Subcutaneous abdominal adipose tissue (tissue), 5 donors: ENCODE results near the gene SERTAD3.
A peak's percentile ranks its signal among the peaks of the same experiment; 100 is the strongest.
"Not testable (repeated sequence)": the region's sequence is repeated elsewhere in the genome, so short reads cannot be mapped to it uniquely, and the experiment has no call there.

Experiments used
- H3K27ac ChIP-seq: one replicate; pipeline ENCODE4 v1.7.0; 2013; ENCODE audit warnings: low read depth, mild to moderate bottlenecking, inconsistent platforms, low read length, moderate library complexity
- H3K27me3 ChIP-seq, 5 donors: one replicate each; pipeline ENCODE4 v1.7.0; 2013; ENCODE audit warnings: low read length in 5 of 5, inconsistent platforms in 1 of 5; ENCODE audit not compliant: control insufficient read depth in 5 of 5, insufficient read depth in 4 of 5
- H3K36me3 ChIP-seq, 5 donors: one replicate each; pipeline ENCODE4 v1.7.0; 2013; ENCODE audit warnings: low read length in 5 of 5; ENCODE audit not compliant: control insufficient read depth in 5 of 5, insufficient read depth in 5 of 5
- H3K4me1 ChIP-seq, 5 donors: one replicate each; pipeline ENCODE4 v1.7.0; 2013; ENCODE audit warnings: low read length in 5 of 5, mild to moderate bottlenecking in 3 of 5, moderate library complexity in 1 of 5; ENCODE audit not compliant: control insufficient read depth in 5 of 5, insufficient read depth in 5 of 5
- H3K4me3 ChIP-seq, 5 donors: one replicate each; pipeline ENCODE4 v1.7.0; 2013; ENCODE audit warnings: low read length in 5 of 5, low read depth in 1 of 5
- H3K9ac ChIP-seq, 5 donors: one replicate each; pipeline ENCODE4 v1.7.0; 2013; ENCODE audit warnings: low read length in 5 of 5, mild to moderate bottlenecking in 4 of 5, moderate library complexity in 3 of 5
- H3K9me3 ChIP-seq, 5 donors: one replicate each; pipeline ENCODE4 v1.7.0; 2013; ENCODE audit warnings: low read length in 5 of 5; ENCODE audit not compliant: control insufficient read depth in 5 of 5
- donor health status: healthy.
- donor health status: healthy.
- donor health status: healthy.
- donor health status: healthy.
- donor health status: healthy.

Gene SERTAD3

DNA sequence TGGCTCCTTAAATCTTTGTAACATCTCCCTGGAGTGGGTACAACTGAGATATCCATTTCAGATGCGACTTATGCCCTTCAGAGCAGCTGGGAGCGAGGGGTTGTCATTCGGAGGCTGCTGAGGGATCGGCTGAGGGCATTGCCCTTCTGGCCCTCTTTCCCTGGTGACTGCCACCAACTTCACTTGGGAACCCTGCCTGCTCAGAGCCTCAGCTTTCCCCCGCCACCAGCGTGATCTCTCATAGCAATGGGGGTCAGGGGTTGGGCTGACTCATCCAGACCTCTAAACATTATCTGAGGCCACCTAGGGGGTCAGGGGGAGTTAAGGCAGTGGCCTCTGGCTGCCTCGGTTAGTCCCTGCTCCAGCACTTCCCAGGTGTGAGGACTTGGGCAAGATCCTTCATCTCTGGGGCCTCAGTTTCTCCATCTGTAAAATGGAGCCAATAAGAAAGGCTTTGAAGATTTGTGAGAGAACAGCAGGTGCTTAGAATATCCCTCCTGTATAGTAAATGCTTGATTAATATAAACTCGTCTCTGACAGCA lies 32.1 kb downstream of the SERTAD3 start:
- H3K27me3 ChIP-seq: peaks cover 0 to 3% (median 0%) of the 10 kb centered on the region in 5 donors
- no peak overlapping the region for H3K27ac ChIP-seq
- peaks cover 2 to 47% (median 28%) of the 10 kb centered on the region in 5 donors for H3K4me1 ChIP-seq
- H3K9ac ChIP-seq: peak overlapping the region in 1 of 5 donors; percentile 43
- no peak overlapping the region for H3K4me3 ChIP-seq
- H3K9me3 ChIP-seq: no peaks in the 10 kb centered on the region
- H3K36me3 ChIP-seq: no peaks in the 10 kb centered on the region

DNA sequence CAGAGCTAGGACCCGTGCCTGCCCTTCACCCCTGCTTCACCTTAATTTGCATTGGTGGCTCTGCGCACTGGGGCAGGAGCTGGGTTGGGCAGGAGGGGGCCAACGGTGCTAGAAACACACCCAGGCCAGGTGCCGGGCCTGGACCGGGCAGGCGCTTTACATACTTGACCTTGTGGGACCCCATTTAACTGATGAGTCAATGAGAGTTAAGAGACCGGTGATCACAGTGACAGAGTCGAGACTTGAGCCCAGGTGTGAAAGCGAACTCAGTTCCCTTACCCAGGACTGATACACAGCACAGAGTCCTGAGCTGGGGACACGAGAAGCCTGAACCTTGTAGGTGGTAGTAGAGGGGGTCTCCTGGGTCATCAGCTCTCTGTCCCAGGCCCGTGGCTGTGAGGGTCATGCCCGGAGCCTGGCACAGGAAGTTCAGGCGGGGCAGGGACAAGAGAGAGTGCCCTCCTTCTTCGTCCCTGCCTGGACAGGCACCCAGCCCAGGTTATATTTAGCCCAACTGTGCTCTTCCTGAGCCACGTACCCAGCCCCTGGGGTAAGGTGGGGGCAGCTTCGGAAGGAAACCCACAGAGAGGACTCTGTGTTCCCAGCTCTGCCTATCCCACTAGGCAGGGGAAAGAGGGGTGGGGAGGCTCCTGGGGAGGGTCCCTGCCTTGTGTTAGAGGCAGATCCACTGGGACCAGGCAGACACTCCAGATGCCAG lies 32.9 kb downstream of the SERTAD3 start:
- Histone ChIP-seq H3K9me3 (no peaks in the 10 kb centered on the region), H3K27ac (no peak overlapping the region), H3K36me3 (no peaks in the 10 kb centered on the region), H3K9ac (peak overlapping the region in 1 of 5 donors; percentile 43), H3K27me3 (peaks cover 0 to 3% (median 0%) of the 10 kb centered on the region in 5 donors), H3K4me1 (peaks cover 2 to 41% (median 24%) of the 10 kb centered on the region in 5 donors), H3K4me3 (no peak overlapping the region)

GRCh38 chr19:40410030-40410389 lies 34.1 kb downstream of the SERTAD3 start:
- Histone ChIP-seq H3K9ac (no peak overlapping the region), H3K27me3 (peaks cover 0 to 3% (median 0%) of the 10 kb centered on the region in 5 donors), H3K4me3 (no peak overlapping the region), H3K9me3 (no peaks in the 10 kb centered on the region), H3K4me1 (peaks cover 2 to 38% (median 25%) of the 10 kb centered on the region in 5 donors), H3K27ac (no peak overlapping the region), H3K36me3 (no peaks in the 10 kb centered on the region)

DNA sequence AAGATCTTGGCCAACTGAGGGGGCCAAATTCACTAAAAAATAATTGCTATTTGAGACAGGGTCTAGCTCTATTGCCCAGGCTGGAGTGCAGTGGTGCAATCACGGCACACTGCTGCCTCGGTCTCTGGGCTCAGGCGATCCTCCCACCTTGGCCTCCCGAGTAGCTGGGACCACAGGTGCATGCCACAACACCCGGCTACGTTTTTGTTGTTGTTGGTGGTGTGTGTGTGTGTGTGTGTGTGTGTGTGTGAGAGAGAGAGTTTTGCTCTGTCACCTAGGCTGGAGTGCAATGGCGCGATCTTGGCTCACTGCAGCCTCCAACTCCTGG lies 35.6 kb downstream of the SERTAD3 start:
- H3K27ac ChIP-seq, H3K36me3 ChIP-seq, H3K9me3 ChIP-seq, H3K27me3 ChIP-seq, H3K4me3 ChIP-seq, H3K9ac ChIP-seq: not testable (repeated sequence)
- peaks cover 2 to 35% (median 30%) of the 10 kb centered on the region in 5 donors for H3K4me1 ChIP-seq

DNA sequence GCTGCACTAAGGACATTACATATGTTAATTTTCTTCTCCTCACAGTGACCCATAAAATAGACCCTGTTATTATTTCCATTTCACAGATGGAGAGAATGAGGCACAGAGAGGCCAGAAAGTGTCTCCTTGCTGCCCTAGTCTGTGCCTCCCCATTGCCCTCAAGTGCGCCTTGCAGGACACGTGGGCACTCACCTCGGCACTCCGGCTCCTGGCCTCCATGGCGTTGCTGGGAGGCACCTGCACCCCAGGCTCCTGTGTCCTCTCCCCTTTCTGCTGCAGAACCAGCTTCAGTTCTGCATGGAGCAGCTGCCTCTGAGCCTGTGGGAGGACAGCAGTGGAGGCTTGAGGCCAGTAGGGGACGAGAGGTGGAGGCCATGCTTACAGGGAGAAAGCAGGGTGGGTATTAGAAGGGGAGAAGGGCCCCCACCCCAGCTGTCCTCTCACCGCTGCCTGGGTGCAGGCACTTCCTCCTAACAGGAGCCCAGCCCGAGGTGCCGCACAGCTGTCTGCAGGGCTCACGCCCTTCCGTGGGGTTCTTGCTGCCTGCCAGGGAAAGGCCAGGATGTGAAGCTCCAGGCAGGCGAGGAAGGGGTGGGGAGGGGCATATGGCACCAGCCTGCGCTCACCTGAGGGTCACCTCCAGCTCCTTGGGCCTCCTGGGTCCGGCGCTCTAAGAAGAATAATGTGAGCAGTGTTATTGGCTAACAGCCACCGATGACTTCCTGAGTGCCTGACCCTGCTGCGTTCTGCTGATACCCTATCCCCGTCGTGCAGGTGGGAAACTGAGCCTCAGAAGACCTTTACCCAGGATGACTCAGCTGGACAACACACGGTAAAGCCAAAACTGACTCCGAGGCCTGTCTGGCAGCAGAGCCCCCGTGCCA lies 36.2 kb downstream of the SERTAD3 start:
- Histone ChIP-seq H3K9ac (no peak overlapping the region), H3K4me1 (peaks cover 2 to 37% (median 33%) of the 10 kb centered on the region in 5 donors), H3K9me3 (no peaks in the 10 kb centered on the region), H3K4me3 (no peak overlapping the region), H3K27ac (no peak overlapping the region), H3K27me3 (peaks cover 0 to 3% (median 0%) of the 10 kb centered on the region in 5 donors), H3K36me3 (no peaks in the 10 kb centered on the region)

DNA sequence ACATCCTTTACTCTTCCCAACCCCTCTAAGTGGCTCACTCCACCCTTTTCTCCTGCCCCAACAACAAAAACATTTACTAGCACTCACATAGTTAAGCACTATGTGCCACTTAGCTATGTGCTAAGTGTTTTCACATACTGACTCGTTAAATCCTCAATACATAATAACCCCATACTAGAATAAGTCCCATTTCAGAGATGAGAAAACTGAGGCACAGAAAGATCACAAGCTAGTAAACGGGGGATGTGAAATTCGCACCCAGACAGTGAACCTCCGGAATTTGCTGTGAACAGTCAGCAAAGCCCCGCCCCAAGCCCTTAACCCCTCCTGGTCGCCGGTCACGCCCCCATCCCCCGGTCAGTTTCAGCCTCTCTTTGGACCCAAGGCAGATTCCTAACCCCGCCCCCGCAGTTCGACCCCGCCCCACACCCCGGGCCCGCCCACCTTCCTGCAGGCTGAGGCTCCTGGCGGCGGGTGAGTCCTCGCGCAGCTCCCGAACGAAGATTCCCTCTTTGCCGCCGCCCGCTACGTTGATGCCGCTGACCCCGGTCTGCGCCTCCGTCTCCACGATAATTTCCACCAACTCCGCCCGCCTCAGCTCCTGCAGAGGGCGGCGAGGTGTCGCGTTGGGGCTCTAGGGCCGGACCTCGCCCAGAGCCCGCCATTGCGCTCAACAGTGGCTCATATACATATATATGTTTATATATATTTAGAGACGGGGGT lies 40.7 kb downstream of the SERTAD3 start:
- Histone ChIP-seq H3K4me3 (peak overlapping the region; percentile 60 to 75 (median 69)), H3K27ac (peak overlapping the region; percentile 74), H3K36me3 (no peaks in the 10 kb centered on the region), H3K4me1 (peaks cover 2 to 34% (median 25%) of the 10 kb centered on the region in 5 donors), H3K27me3 (no peaks in the 10 kb centered on the region), H3K9me3 (no peaks in the 10 kb centered on the region), H3K9ac (peak overlapping the region in 4 of 5 donors; percentile 30 to 75 (median 70))

DNA sequence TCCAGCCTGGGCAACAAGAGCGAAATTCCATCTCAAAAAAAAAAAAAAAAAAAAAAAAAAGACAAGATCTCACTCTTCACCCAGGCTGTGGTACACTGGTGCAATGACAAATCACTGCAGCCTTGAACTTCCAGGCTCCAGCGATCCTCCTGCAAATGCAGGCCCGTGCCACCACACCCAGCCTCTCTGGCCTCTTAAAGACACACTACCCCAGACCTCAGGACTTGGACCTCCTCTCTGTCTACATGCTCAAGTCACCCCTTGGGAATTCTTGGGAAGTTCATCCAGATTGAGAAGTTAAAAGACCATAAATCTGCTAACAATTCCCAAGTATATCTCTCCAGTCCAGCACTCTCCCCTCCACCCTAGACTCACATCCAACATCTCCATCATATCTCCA lies 43.6 kb downstream of the SERTAD3 start:
- no peak overlapping the region for H3K4me3 ChIP-seq
- H3K4me1 ChIP-seq: peaks cover 0 to 29% (median 25%) of the 10 kb centered on the region in 5 donors
- no peak overlapping the region for H3K27ac ChIP-seq
- H3K9me3 ChIP-seq: no peaks in the 10 kb centered on the region
- peaks cover 0 to 6% (median 0%) of the 10 kb centered on the region in 5 donors for H3K36me3 ChIP-seq
- no peaks in the 10 kb centered on the region for H3K27me3 ChIP-seq
- H3K9ac ChIP-seq: no peak overlapping the region

- no peak overlapping the region for H3K27ac ChIP-seq
- no peaks in the 10 kb centered on the region for H3K27me3 ChIP-seq
- peaks cover 0 to 16% (median 11%) of the 10 kb centered on the region in 5 donors for H3K4me1 ChIP-seq
- no peaks in the 10 kb centered on the region for H3K9me3 ChIP-seq
- no peak overlapping the region for H3K9ac ChIP-seq
- peaks cover 0 to 6% (median 0%) of the 10 kb centered on the region in 5 donors for H3K36me3 ChIP-seq
- peak overlapping the region in 1 of 5 donors; percentile 34 for H3K4me3 ChIP-seq
Observed at GRCh38 chr19:40398417-40399131, 45.6 kb downstream of the SERTAD3 start.

DNA sequence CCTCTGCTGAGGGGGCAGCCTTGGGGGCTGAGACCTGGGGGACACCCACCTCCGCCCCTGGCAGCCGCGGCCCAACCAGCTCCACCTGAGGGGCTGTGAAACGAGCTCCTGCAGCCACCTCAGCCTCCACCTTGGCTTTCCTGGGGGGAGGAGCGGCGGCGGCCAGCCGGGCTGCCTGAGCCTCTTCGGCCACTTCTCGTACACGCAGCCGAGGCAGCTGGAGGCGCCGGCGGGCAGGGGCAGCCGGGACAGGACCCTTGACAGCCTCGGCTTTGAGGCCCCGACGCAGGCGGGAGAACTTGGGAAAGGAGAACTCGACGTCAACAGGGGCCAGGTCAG lies 46.6 kb downstream of the SERTAD3 start:
- H3K27ac ChIP-seq: no peak overlapping the region
- H3K9me3 ChIP-seq: no peaks in the 10 kb centered on the region
- H3K27me3 ChIP-seq: no peaks in the 10 kb centered on the region
- peaks cover 0 to 6% (median 0%) of the 10 kb centered on the region in 5 donors for H3K36me3 ChIP-seq
- peaks cover 0 to 9% (median 5%) of the 10 kb centered on the region in 5 donors for H3K4me1 ChIP-seq
- H3K9ac ChIP-seq: no peak overlapping the region
- H3K4me3 ChIP-seq: no peak overlapping the region
